ENCODE data around the gene IP6K2.

DNA sequence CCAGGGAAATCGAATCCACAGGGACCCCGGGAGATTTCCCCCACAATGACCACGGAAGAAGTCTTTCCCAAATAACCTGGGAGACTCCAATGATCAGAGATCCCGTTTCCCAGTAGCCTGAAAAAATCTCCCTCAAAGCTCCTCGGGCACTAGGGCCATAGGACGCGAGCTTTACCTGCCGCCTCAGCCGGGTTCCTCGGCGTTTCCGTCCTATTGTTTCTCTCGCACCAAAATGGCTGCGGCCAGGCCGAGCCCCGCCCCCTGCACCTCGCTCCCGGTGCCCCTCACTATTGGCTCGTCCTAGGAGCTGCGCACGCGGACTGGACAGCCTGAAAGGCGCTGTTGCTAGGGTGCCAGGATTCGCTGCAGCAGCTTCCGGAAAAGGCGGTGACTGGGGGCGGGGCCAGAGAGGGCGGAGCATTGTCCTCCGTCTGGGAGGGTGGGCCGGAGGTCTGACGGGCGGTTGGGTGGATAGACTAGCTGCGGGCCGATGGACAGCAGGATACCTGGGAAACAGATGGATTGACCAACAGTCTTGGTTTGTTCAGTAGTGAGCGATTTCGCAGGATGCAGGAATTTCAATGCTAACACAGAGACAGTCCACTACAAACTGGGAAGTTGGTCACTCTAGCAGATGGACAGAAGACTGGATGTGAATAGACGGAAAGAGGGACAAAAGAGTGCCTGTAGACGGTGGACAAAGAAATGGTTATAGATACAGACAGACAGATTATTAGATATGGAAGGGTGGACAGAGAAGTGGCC, at the start of gene IP6K2:
- no peak for TF ChIP-seq HCFC1 (IDR thresholded peaks at IDR 0.05; ENCODE audit: low read length)
- TF ChIP-seq TBL1XR1 (IDR thresholded peaks at IDR 0.05; ENCODE audit: low read depth, low read length) = no peak
- TF ChIP-seq POLR2A (IDR thresholded peaks at IDR 0.05; ENCODE audit: low read depth, low read length) = peak; percentile 95
- no peak for TF ChIP-seq CEBPZ (IDR thresholded peaks at IDR 0.05; ENCODE audit: low read depth, low read length)

Data from GM12878 (cell line).